Thyroid gland (tissue), 4 donors: Measurements from ENCODE around the gene CLIC5. TPM values are rescaled to one million over a fixed set of nuclear protein-coding genes. Genes with fewer than 3 reads are reported as not detected.

Experiments used
- DNase-seq, 2 donors: peaks; one replicate each; pipeline ENCODE4 v3.0.0-alpha.2; 2019
- H3K27ac ChIP-seq, 3 donors: fragments of 200-600 bp; sonication (generic); 1 replicate in 2 of 3; 2 replicates in 1 of 3; pipeline ENCODE4 v1.5.1; 2016 to 2019; ENCODE audit warnings: mild to moderate bottlenecking in 1 of 3, moderate library complexity in 1 of 3
- H3K27me3 ChIP-seq: fragments of 200-600 bp; sonication (generic); one replicate; pipeline ENCODE4 v1.5.1; 2019
- H3K36me3 ChIP-seq, 2 donors: fragments of 200-600 bp; sonication (generic); one replicate each; pipeline ENCODE4 v1.5.1; 2016 to 2019
- H3K4me1 ChIP-seq, 2 donors: fragments of 200-600 bp; sonication (generic); one replicate each; pipeline ENCODE4 v1.5.1; 2017 to 2019
- H3K4me3 ChIP-seq, 3 donors: fragments of 200-600 bp; sonication (generic); replicated peaks in 1 of 3; 1 replicate in 2 of 3; 2 replicates in 1 of 3; pipeline ENCODE4 v1.5.1; 2016; ENCODE audit warnings: mild to moderate bottlenecking in 1 of 3
- H3K9me3 ChIP-seq: fragments of 200-600 bp; sonication (generic); one replicate; pipeline ENCODE4 v1.5.1; 2017
- CTCF ChIP-seq, 6 experiments: fragments of 200-600 bp in 3 of 6; fragments of 450-650 bp in 3 of 6; sonication (generic) in 3 of 6; IDR thresholded peaks; one replicate each; pipeline ENCODE4 v1.5.1; 2016 to 2019; ENCODE audit warnings: antibody characterized with exemption in 6 of 6, mild to moderate bottlenecking in 2 of 6, inconsistent platforms in 1 of 6, moderate library complexity in 1 of 6
- POLR2A ChIP-seq, 2 donors: fragments of 450-650 bp; IDR thresholded peaks; one replicate each; pipeline ENCODE4 v1.6.1; 2017; ENCODE audit warnings: antibody characterized with exemption in 2 of 2, mild to moderate bottlenecking in 2 of 2, moderate library complexity in 1 of 2
- WGBS, 2 donors: methylation state at CpG; one replicate each; pipeline ENCODE4 v1.1.5; 2017; 5-methylcytosine and 5-hydroxymethylcytosine counted together
- intact Hi-C: fragments of 100-400 bp; cut with DNase I; formaldehyde crosslinking; loops from one replicate; pipeline ENCODE4 v1.15.1; 2023
- total RNA-seq, 4 donors: library from RNA; depleted of rRNA; stranded (reverse); fragments of >200 nt; gene quantifications; one replicate each; pipeline ENCODE4 v1.2.3, GENCODE V29; 2016

The CLIC5 gene
- 10 to 100 TPM; 10.5 to 15.5 (median 11.7) TPM for total RNA-seq

GRCh38 chr6:46015119-46015968 lies at the start of gene CLIC5:
TSS of gene CLIC5 (minus strand) at chr6:46015860. CDS start at chr6:46015542, 318 bp downstream.
- Histone ChIP-seq H3K27ac (peak within 1 kb of the TSS; percentile 27 to 87 (median 67)), H3K4me1 (peaks cover 8% of the 10 kb centered on the region in 2 donors), H3K4me3 (peak within 1 kb of the TSS; percentile 59 to 63 (median 60)), H3K9me3 (no peaks in the 10 kb centered on the region), H3K27me3 (no peaks in the 10 kb centered on the region), H3K36me3 (no peaks in the 10 kb centered on the region)
- intact Hi-C loops, result no loop called here
- 1% methylated on average over 43 to 48 of the region's 82 CpGs for WGBS, 2 donors
- TF ChIP-seq CTCF (IDR thresholded peaks at IDR 0.05) (peak in 2 of 6 experiments; percentile 15 to 20), POLR2A (IDR thresholded peaks at IDR 0.05) (peak in 1 of 2 donors; percentile 65)
- DNase-seq, result peak; percentile 71 to 77

DNA sequence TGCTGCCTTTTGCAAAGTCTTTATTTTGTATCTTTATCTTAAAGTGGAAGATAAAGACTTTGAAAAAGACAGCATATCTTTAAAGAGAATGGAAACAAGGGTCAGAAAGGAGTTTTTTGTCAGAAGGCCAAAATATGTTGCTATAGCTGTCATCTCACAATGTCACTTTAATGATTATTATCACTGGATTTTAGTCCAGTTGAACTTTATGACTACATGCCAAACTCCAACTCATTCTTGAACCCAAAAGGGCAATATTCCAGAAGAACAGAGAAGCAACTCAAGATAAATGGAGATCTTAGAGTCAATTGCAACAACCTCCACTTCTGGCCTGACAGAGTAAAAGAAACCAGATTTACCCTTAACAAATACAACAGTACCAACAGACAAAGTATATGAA lies 47.3 kb upstream of the CLIC5 start:
- H3K36me3 ChIP-seq, result no peaks in the 10 kb centered on the region
- TF ChIP-seq POLR2A (IDR thresholded peaks at IDR 0.05), result no peak
- no peak for TF ChIP-seq CTCF (IDR thresholded peaks at IDR 0.05)
- H3K9me3 ChIP-seq, result no peaks in the 10 kb centered on the region
- no peak overlapping the region for H3K27ac ChIP-seq
- DNase-seq, result no peak
- H3K4me3 ChIP-seq, result no peak overlapping the region
- H3K27me3 ChIP-seq, result no peaks in the 10 kb centered on the region
- peaks cover 7 to 9% of the 10 kb centered on the region in 2 donors for H3K4me1 ChIP-seq
- intact Hi-C loops, result no loop called here

DNA sequence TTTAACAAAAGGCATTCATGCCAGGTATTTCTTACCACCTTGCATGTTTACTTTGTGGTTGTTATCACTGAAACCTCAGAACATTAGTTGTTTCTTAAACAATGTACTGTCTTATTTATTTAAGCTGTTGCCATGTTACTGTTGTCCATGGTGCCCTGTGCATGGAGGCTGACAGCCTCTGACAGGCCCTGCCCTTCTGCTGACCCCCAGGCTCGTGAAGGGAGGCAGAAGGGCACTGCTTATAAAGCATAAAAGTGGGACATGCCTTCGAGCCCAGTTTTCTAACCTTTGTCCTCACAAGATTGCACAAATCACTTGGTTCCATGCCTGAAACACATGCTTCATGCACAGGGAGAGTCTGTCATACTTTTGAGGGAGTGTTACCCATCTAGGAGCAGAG lies 46.7 kb upstream of the CLIC5 start:
- Histone ChIP-seq H3K36me3 (no peaks in the 10 kb centered on the region), H3K27ac (no peak overlapping the region), H3K4me1 (peaks cover 7 to 9% of the 10 kb centered on the region in 2 donors), H3K4me3 (no peak overlapping the region), H3K9me3 (no peaks in the 10 kb centered on the region), H3K27me3 (no peaks in the 10 kb centered on the region)
- TF ChIP-seq CTCF (IDR thresholded peaks at IDR 0.05) (no peak), POLR2A (IDR thresholded peaks at IDR 0.05) (no peak)
- intact Hi-C loops, result no loop called here
- 27 to 41% methylated on average over 2 of the region's 2 CpGs for WGBS, 2 donors
- no peak for DNase-seq

- no peak overlapping the region for H3K4me3 ChIP-seq
- H3K4me1 ChIP-seq, result peaks cover 7 to 9% of the 10 kb centered on the region in 2 donors
- H3K9me3 ChIP-seq, result no peaks in the 10 kb centered on the region
- WGBS, 2 donors, result 84 to 89% methylated on average over 1 of the region's 1 CpG
- no peaks in the 10 kb centered on the region for H3K36me3 ChIP-seq
- no peak for DNase-seq
- no peak for TF ChIP-seq CTCF (IDR thresholded peaks at IDR 0.05)
- TF ChIP-seq POLR2A (IDR thresholded peaks at IDR 0.05), result no peak
- H3K27ac ChIP-seq, result no peak overlapping the region
- intact Hi-C loops, result no loop called here
- H3K27me3 ChIP-seq, result no peaks in the 10 kb centered on the region
These were observed 45.8 kb upstream of the CLIC5 start for GRCh38 chr6:46061497-46061896.

DNA sequence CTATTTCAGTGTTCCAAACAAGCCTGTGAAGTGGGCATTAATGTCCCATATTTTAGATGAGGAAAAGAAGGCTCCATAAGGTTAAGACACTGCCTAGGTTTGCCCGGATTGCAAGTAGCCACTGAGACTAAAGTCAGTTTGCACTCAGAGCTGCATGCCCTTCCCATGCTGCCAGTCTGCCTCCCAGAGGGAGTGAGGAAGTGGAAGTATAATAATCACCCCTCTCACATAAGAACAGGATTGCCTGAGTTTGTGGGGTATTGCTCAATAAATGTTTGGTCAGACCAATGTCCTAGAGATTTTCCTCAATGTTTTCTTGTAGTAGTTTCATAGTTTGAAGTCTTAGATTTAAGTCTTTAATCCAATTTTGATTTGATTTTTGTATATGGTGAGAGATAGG lies 43.9 kb upstream of the CLIC5 start:
- intact Hi-C loops, result no loop called here
- Histone ChIP-seq H3K27ac (no peak overlapping the region), H3K27me3 (no peaks in the 10 kb centered on the region), H3K9me3 (no peaks in the 10 kb centered on the region), H3K4me3 (no peak overlapping the region), H3K36me3 (no peaks in the 10 kb centered on the region), H3K4me1 (peaks cover 7 to 9% of the 10 kb centered on the region in 2 donors)
- DNase-seq, result no peak
- TF ChIP-seq POLR2A (IDR thresholded peaks at IDR 0.05) (no peak), CTCF (IDR thresholded peaks at IDR 0.05) (no peak)
- 80 to 92% methylated on average over 1 of the region's 1 CpG for WGBS, 2 donors
